ENCODE results near the gene MTOR.

GRCh38 chr1:11291049-11291448, 28.7 kb upstream of the MTOR start:
- TF ChIP-seq BRCA1 (IDR thresholded peaks at IDR 0.05; ENCODE audit: low read depth, low read length) (no peak), RFX5 (IDR thresholded peaks at IDR 0.05; ENCODE audit: borderline replicate concordance, low read depth, low read length) (no peak), EZH2 (IDR thresholded peaks at IDR 0.05; ENCODE audit: low read depth, low read length, severe bottlenecking) (no peak)

Data from H1 (cell line).